HepG2 (cell line): Measurements from ENCODE around the gene IP6K3.

Source experiments
- BHLHE40 ChIP-seq: IDR thresholded peaks from 2 replicates; pipeline ENCODE4 v1.6.1; 2011; ENCODE audit warnings: low read length, improper control_type of control experiment
- BRCA1 ChIP-seq: sonication (generic); formaldehyde crosslinking; IDR thresholded peaks from 2 replicates; pipeline ENCODE4 v1.4.0; 2020; ENCODE audit warnings: missing genetic modification reagents
- CEBPG ChIP-seq: IDR thresholded peaks from 2 replicates; pipeline ENCODE4 v1.6.1; 2016
- ETV5 ChIP-seq: IDR thresholded peaks from 2 replicates; pipeline ENCODE4 v1.6.1; 2018; ENCODE audit warnings: missing biosample characterization, missing genetic modification reagents, inconsistent platforms, borderline replicate concordance
- EZH2 ChIP-seq: conservative IDR thresholded peaks from 2 replicates; pipeline ENCODE4 v1.6.1; 2012; ENCODE audit warnings: mild to moderate bottlenecking, low read depth, low read length, moderate library complexity
- GMEB2 ChIP-seq: IDR thresholded peaks from 2 replicates; pipeline ENCODE4 v1.6.1; 2016; ENCODE audit warnings: missing biosample characterization, missing genetic modification reagents, low read depth
- MYNN ChIP-seq: sonication (generic); formaldehyde crosslinking; IDR thresholded peaks from 2 replicates; pipeline ENCODE4 v1.4.0; 2020; ENCODE audit warnings: mild to moderate bottlenecking, low read depth, missing genetic modification reagents
- NR2F2 ChIP-seq: IDR thresholded peaks from 2 replicates; pipeline ENCODE4 v1.6.1; 2012; ENCODE audit warnings: low read depth, inconsistent platforms, borderline replicate concordance
- PATZ1 ChIP-seq: sonication (generic); formaldehyde crosslinking; IDR thresholded peaks from 2 replicates; pipeline ENCODE4 v1.4.0; 2020; ENCODE audit warnings: missing genetic modification reagents
- SUZ12 ChIP-seq: fragments of 150-350 bp; IDR thresholded peaks from 2 replicates; pipeline ENCODE4 v1.6.1; 2014; ENCODE audit warnings: low read depth, low read length
- ZNF687 ChIP-seq: sonication (generic); formaldehyde crosslinking; IDR thresholded peaks from 2 replicates; pipeline ENCODE4 v1.5.1; 2020; ENCODE audit warnings: mild to moderate bottlenecking, missing genetic modification reagents, moderate library complexity
- TF ChIP-seq, protein P1 (sequence below): sonication (generic); formaldehyde crosslinking; IDR thresholded peaks from 2 replicates; pipeline ENCODE4 v1.5.0; 2020; ENCODE audit warnings: mild to moderate bottlenecking, missing genetic modification reagents, moderate library complexity

GRCh38 chr6:33742837-33743236, 3.9 kb downstream of the IP6K3 start:
- TF ChIP-seq BHLHE40, result no peak
- no peak for TF ChIP-seq NR2F2
- TF ChIP-seq MYNN, result no peak
- TF ChIP-seq, protein P1, sequence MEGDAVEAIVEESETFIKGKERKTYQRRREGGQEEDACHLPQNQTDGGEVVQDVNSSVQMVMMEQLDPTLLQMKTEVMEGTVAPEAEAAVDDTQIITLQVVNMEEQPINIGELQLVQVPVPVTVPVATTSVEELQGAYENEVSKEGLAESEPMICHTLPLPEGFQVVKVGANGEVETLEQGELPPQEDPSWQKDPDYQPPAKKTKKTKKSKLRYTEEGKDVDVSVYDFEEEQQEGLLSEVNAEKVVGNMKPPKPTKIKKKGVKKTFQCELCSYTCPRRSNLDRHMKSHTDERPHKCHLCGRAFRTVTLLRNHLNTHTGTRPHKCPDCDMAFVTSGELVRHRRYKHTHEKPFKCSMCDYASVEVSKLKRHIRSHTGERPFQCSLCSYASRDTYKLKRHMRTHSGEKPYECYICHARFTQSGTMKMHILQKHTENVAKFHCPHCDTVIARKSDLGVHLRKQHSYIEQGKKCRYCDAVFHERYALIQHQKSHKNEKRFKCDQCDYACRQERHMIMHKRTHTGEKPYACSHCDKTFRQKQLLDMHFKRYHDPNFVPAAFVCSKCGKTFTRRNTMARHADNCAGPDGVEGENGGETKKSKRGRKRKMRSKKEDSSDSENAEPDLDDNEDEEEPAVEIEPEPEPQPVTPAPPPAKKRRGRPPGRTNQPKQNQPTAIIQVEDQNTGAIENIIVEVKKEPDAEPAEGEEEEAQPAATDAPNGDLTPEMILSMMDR, result no peak
- no peak for TF ChIP-seq GMEB2 (CRISPR knock-in tag)
- TF ChIP-seq ZNF687 (CRISPR knock-in tag), result no peak
- no peak for TF ChIP-seq EZH2
- TF ChIP-seq CEBPG (CRISPR knock-in tag), result no peak
- TF ChIP-seq PATZ1 (CRISPR knock-in tag), result no peak
- no peak for TF ChIP-seq SUZ12
- no peak for TF ChIP-seq BRCA1 (CRISPR knock-in tag)
- no peak for TF ChIP-seq ETV5
